Measurements from ENCODE around the gene KCND1.

DNA sequence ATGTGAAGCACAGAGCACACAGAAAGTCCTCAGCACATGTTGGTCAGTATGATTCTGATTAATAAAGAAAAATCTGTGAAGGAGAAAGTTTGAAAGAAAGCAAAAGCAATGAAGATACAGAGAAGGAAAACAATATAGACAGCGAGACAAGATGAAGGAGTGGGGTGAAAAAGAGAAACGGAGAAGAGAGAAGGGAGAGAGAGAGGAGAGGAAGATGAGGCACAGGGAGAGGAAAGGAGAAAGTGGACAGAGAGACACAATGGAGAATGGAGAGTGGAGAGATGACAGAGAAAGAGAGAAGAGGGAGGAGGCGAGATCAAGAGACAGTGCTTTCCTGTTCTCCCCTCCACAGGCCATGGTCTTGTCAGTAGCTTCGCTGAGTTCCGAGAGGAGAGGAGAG lies 3.9 kb upstream of the KCND1 start:
- TF ChIP-seq POLR2A (IDR thresholded peaks at IDR 0.05) (no peak), CTCF (IDR thresholded peaks at IDR 0.05) (no peak)

Data from Peyer's patch (tissue), 4 donors.